ES-I3 (cell line): ENCODE data around the gene CDH16.
"Not testable (repeated sequence)": the region's sequence is repeated elsewhere in the genome, so short reads cannot be mapped to it uniquely, and the experiment has no call there.

Experiments used
- H3K36me3 ChIP-seq: 2 replicates; pipeline ENCODE4 v1.6.1; 2013; ENCODE audit warnings: mild to moderate bottlenecking, low read length, control low read depth, moderate library complexity; ENCODE audit not compliant: insufficient read depth
- H3K4me1 ChIP-seq: 2 replicates; pipeline ENCODE4 v1.6.1; 2013; ENCODE audit warnings: mild to moderate bottlenecking, control low read depth, low read length; ENCODE audit not compliant: insufficient read depth
- H3K9ac ChIP-seq: 2 replicates; pipeline ENCODE4 v1.6.1; 2013; ENCODE audit warnings: low read depth, mild to moderate bottlenecking, low read length, moderate library complexity
- H3K9me3 ChIP-seq: 2 replicates; pipeline ENCODE4 v1.6.1; 2013; ENCODE audit warnings: mild to moderate bottlenecking, low read length, moderate library complexity; ENCODE audit not compliant: control insufficient read depth, insufficient read depth

CDH16 gene

GRCh38 chr16:66950971-66951790 lies 32.5 kb upstream of the CDH16 start:
- no peaks in the 10 kb centered on the region for H3K9me3 ChIP-seq
- no peak overlapping the region for H3K9ac ChIP-seq
- H3K36me3 ChIP-seq, result no peaks in the 10 kb centered on the region
- no peaks in the 10 kb centered on the region for H3K4me1 ChIP-seq

- Histone ChIP-seq H3K4me1 (no peaks in the 10 kb centered on the region), H3K36me3 (no peaks in the 10 kb centered on the region), H3K9me3 (no peaks in the 10 kb centered on the region), H3K9ac (no peak overlapping the region)
These were observed 31.8 kb upstream of the CDH16 start for GRCh38 chr16:66950437-66950836.

- Histone ChIP-seq H3K4me1 (no peaks in the 10 kb centered on the region), H3K9ac (no peak overlapping the region), H3K36me3 (no peaks in the 10 kb centered on the region)
These were observed 30.8 kb upstream of the CDH16 start for GRCh38 chr16:66949472-66949871.

GRCh38 chr16:66948837-66949225 lies 30.1 kb upstream of the CDH16 start:
- no peaks in the 10 kb centered on the region for H3K4me1 ChIP-seq
- H3K9ac ChIP-seq, result no peak overlapping the region
- H3K9me3 ChIP-seq, result no peaks in the 10 kb centered on the region
- no peaks in the 10 kb centered on the region for H3K36me3 ChIP-seq

More at GRCh38 chr16:66949472-66949871, 30.8 kb upstream of the CDH16 start:
- H3K9me3 ChIP-seq, result no peaks in the 10 kb centered on the region

- Histone ChIP-seq H3K4me1 (no peaks in the 10 kb centered on the region), H3K9ac (no peak overlapping the region; the same call in 1 of the 2 replicates), H3K9me3 (no peaks in the 10 kb centered on the region), H3K36me3 (no peaks in the 10 kb centered on the region; the same call in 1 of the 2 replicates)
These were observed 29.6 kb upstream of the CDH16 start for GRCh38 chr16:66948134-66948836.

- H3K4me1 ChIP-seq, result no peaks in the 10 kb centered on the region
- H3K9ac ChIP-seq, result no peak overlapping the region
- peaks cover 2% of the 10 kb centered on the region for H3K36me3 ChIP-seq
- H3K9me3 ChIP-seq, result no peaks in the 10 kb centered on the region
These were observed 28.8 kb upstream of the CDH16 start for GRCh38 chr16:66947302-66948065.

- H3K9ac ChIP-seq, result no peak overlapping the region
- H3K9me3 ChIP-seq, result no peaks in the 10 kb centered on the region
- H3K36me3 ChIP-seq, result peaks cover 6% of the 10 kb centered on the region
- H3K4me1 ChIP-seq, result no peaks in the 10 kb centered on the region
These were observed 28.3 kb upstream of the CDH16 start for GRCh38 chr16:66946974-66947301.

GRCh38 chr16:66946541-66946940 lies 27.9 kb upstream of the CDH16 start:
- H3K4me1 ChIP-seq, result no peaks in the 10 kb centered on the region
- H3K36me3 ChIP-seq, result peaks cover 6% of the 10 kb centered on the region
- H3K9me3 ChIP-seq, result no peaks in the 10 kb centered on the region
- H3K9ac ChIP-seq, result no peak overlapping the region

- Histone ChIP-seq H3K36me3 (peaks cover 6% of the 10 kb centered on the region), H3K9ac (no peak overlapping the region), H3K9me3 (no peaks in the 10 kb centered on the region), H3K4me1 (no peaks in the 10 kb centered on the region)
These were observed 27.3 kb upstream of the CDH16 start for GRCh38 chr16:66945939-66946338.

GRCh38 chr16:66944971-66945370 lies 26.3 kb upstream of the CDH16 start:
- not testable (repeated sequence) for H3K9ac ChIP-seq, H3K4me1 ChIP-seq, H3K9me3 ChIP-seq, H3K36me3 ChIP-seq

GRCh38 chr16:66944054-66944441 lies 25.4 kb upstream of the CDH16 start:
- Histone ChIP-seq H3K36me3 (peaks cover 6% of the 10 kb centered on the region), H3K4me1 (no peaks in the 10 kb centered on the region), H3K9ac (no peak overlapping the region), H3K9me3 (no peaks in the 10 kb centered on the region)

GRCh38 chr16:66943426-66944053 lies 24.9 kb upstream of the CDH16 start:
- no peaks in the 10 kb centered on the region for H3K9me3 ChIP-seq
- H3K36me3 ChIP-seq, result peaks cover 6% of the 10 kb centered on the region
- H3K4me1 ChIP-seq, result no peaks in the 10 kb centered on the region
- no peak overlapping the region for H3K9ac ChIP-seq

- H3K36me3 ChIP-seq, result peaks cover 6% of the 10 kb centered on the region
- H3K4me1 ChIP-seq, result no peaks in the 10 kb centered on the region
- no peak overlapping the region for H3K9ac ChIP-seq
- no peaks in the 10 kb centered on the region for H3K9me3 ChIP-seq
These were observed 24.3 kb upstream of the CDH16 start for GRCh38 chr16:66942981-66943380.

GRCh38 chr16:66940236-66940635 lies 21.6 kb upstream of the CDH16 start:
- peaks cover 6% of the 10 kb centered on the region for H3K36me3 ChIP-seq
- H3K4me1 ChIP-seq, result no peaks in the 10 kb centered on the region
- no peak overlapping the region for H3K9ac ChIP-seq
- no peaks in the 10 kb centered on the region for H3K9me3 ChIP-seq
